GM12872 (cell line): ENCODE data around the gene RASL10A.

ENCODE experiments used
- CTCF ChIP-seq: IDR thresholded peaks from 3 replicates; pipeline ENCODE4 v1.5.1; 2011; ENCODE audit warnings: low read depth, mild to moderate bottlenecking, low read length, moderate library complexity; ENCODE audit not compliant: insufficient read depth

The RASL10A gene

GRCh38 chr22:29325785-29326315 is 10.4 kb upstream of the RASL10A start:
- TF ChIP-seq CTCF: no peak

GRCh38 chr22:29325356-29325755 is 9.9 kb upstream of the RASL10A start:
- no peak for TF ChIP-seq CTCF

- no peak for TF ChIP-seq CTCF
Observed at GRCh38 chr22:29323641-29324040, 8.1 kb upstream of the RASL10A start.

GRCh38 chr22:29320546-29320945 is 5.0 kb upstream of the RASL10A start:
- 0 out of 3 replicates have a peak, but pooled peaks have one; percentile 14 for TF ChIP-seq CTCF

- TF ChIP-seq CTCF: no peak
Observed at GRCh38 chr22:29319072-29319471, 3.6 kb upstream of the RASL10A start.

GRCh38 chr22:29317827-29318454 is 2.4 kb upstream of the RASL10A start:
- TF ChIP-seq CTCF: no peak

- TF ChIP-seq CTCF: no peak
Observed at GRCh38 chr22:29316141-29316828, 788 bp upstream of the RASL10A start.
